ENCODE measurements around the gene CCDC174. TPM values are rescaled to one million over a fixed set of nuclear protein-coding genes. Genes with fewer than 3 reads are reported as not detected.

Gene CCDC174
- total RNA-seq, 1 donor, result 13.8 TPM

- no peak for DNase-seq (ENCODE audit: low read depth)
- TF ChIP-seq, protein P1, sequence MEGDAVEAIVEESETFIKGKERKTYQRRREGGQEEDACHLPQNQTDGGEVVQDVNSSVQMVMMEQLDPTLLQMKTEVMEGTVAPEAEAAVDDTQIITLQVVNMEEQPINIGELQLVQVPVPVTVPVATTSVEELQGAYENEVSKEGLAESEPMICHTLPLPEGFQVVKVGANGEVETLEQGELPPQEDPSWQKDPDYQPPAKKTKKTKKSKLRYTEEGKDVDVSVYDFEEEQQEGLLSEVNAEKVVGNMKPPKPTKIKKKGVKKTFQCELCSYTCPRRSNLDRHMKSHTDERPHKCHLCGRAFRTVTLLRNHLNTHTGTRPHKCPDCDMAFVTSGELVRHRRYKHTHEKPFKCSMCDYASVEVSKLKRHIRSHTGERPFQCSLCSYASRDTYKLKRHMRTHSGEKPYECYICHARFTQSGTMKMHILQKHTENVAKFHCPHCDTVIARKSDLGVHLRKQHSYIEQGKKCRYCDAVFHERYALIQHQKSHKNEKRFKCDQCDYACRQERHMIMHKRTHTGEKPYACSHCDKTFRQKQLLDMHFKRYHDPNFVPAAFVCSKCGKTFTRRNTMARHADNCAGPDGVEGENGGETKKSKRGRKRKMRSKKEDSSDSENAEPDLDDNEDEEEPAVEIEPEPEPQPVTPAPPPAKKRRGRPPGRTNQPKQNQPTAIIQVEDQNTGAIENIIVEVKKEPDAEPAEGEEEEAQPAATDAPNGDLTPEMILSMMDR (IDR thresholded peaks at IDR 0.05; ENCODE audit: insufficient read depth, low read depth, low read length), result no peak
- H3K4me3 ChIP-seq (ENCODE audit: low read depth, low read length), result no peak overlapping the region
Measured at GRCh38 chr3:14647976-14648955, 3.3 kb upstream of the CCDC174 start.

DNA sequence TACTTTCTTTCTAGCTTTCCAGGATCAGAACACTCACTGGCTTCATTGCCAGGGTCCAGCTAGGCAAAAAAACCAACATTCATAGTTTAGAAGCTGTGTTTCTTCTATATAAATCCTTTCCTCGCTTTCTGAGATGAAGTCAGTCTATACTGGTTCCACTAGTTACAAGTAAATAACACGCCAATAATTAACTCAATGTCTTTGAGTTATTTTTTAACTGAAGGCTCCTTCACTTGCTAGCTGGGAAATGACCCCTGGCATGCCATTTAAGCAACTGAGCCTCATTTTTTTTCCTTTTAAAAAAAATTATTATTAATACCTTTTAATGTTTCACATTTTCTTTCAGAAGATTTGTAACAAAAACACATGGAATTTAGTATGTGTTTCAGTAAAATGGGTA, 2.1 kb upstream of the CCDC174 start:
- no peak for DNase-seq (ENCODE audit: low read depth)

DNA sequence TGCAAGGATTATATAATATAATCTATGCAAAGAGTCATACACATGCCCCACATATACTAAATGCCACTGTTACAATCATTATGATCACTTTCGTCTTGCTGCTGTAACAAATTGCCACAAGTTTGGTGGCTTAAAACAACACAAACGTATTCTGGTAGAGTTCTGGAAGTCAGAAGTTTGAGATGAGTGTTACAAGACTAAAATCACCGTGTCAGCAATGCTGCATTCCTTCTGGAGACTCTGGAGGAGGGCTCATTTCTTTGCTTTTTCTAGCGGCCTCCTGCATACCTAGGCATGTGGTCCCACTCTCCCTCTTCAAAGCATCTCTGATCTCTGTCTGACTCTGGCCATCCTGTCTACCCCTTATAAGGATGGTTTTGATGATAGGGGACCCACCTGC, 1.4 kb upstream of the CCDC174 start:
- TF ChIP-seq, protein P1 (IDR thresholded peaks at IDR 0.05; ENCODE audit: insufficient read depth, low read depth, low read length), result no peak
- DNase-seq (ENCODE audit: low read depth), result no peak
- H3K4me3 ChIP-seq (ENCODE audit: low read depth, low read length), result no peak overlapping the region

More for the DNA sequence above, 2.1 kb upstream of the CCDC174 start:
- TF ChIP-seq, protein P1 (IDR thresholded peaks at IDR 0.05; ENCODE audit: insufficient read depth, low read depth, low read length), result no peak
- H3K4me3 ChIP-seq (ENCODE audit: low read depth, low read length), result no peak overlapping the region

GRCh38 chr3:14652360-14652907, 872 bp downstream of the CCDC174 start:
- H3K4me3 ChIP-seq (ENCODE audit: low read depth, low read length), result peak overlapping the region; percentile 99
- DNase-seq (ENCODE audit: low read depth), result peak; percentile 82

GRCh38 chr3:14657579-14657978, 6.0 kb downstream of the CCDC174 start:
- TF ChIP-seq, protein P1 (IDR thresholded peaks at IDR 0.05; ENCODE audit: insufficient read depth, low read depth, low read length), result no peak
- DNase-seq (ENCODE audit: low read depth), result no peak
- no peak overlapping the region for H3K4me3 ChIP-seq (ENCODE audit: low read depth, low read length)

- TF ChIP-seq, protein P1 (IDR thresholded peaks at IDR 0.05; ENCODE audit: insufficient read depth, low read depth, low read length), result no peak
- no peak overlapping the region for H3K4me3 ChIP-seq (ENCODE audit: low read depth, low read length)
- no peak for DNase-seq (ENCODE audit: low read depth)
Measured at GRCh38 chr3:14658978-14659377, 7.4 kb downstream of the CCDC174 start.

GRCh38 chr3:14660942-14661341, 9.4 kb downstream of the CCDC174 start:
- TF ChIP-seq, protein P1 (IDR thresholded peaks at IDR 0.05; ENCODE audit: insufficient read depth, low read depth, low read length), result no peak
- DNase-seq (ENCODE audit: low read depth), result no peak
- H3K4me3 ChIP-seq (ENCODE audit: low read depth, low read length), result no peak overlapping the region

All from fibroblast of villous mesenchyme (primary cell).